Coronary artery (tissue), 2 donors: Measurements from ENCODE around the gene SLC25A12.

Experiments
- DNase-seq: peaks from one replicate; pipeline ENCODE4 v3.0.0-alpha.2; 2017; ENCODE audit warnings: low spot score
- H3K27ac ChIP-seq, 2 donors: fragments of 200-600 bp; sonication (generic); one replicate each; pipeline ENCODE4 v1.5.1; 2016 to 2019
- H3K4me3 ChIP-seq: fragments of 200-600 bp; sonication (generic); 2 replicates; pipeline ENCODE4 v1.5.1; 2016; ENCODE audit warnings: mild to moderate bottlenecking, moderate library complexity
- TF ChIP-seq, protein P1 (sequence below): fragments of 200-600 bp; sonication (generic); IDR thresholded peaks from one replicate; pipeline ENCODE4 v1.5.1; 2019; ENCODE audit warnings: antibody characterized with exemption

SLC25A12 gene

GRCh38 chr2:171874517-171874916 is 19.5 kb downstream of the SLC25A12 start:
- Histone ChIP-seq H3K27ac (no peak overlapping the region), H3K4me3 (no peak overlapping the region)
- no peak for DNase-seq
- TF ChIP-seq, protein P1, sequence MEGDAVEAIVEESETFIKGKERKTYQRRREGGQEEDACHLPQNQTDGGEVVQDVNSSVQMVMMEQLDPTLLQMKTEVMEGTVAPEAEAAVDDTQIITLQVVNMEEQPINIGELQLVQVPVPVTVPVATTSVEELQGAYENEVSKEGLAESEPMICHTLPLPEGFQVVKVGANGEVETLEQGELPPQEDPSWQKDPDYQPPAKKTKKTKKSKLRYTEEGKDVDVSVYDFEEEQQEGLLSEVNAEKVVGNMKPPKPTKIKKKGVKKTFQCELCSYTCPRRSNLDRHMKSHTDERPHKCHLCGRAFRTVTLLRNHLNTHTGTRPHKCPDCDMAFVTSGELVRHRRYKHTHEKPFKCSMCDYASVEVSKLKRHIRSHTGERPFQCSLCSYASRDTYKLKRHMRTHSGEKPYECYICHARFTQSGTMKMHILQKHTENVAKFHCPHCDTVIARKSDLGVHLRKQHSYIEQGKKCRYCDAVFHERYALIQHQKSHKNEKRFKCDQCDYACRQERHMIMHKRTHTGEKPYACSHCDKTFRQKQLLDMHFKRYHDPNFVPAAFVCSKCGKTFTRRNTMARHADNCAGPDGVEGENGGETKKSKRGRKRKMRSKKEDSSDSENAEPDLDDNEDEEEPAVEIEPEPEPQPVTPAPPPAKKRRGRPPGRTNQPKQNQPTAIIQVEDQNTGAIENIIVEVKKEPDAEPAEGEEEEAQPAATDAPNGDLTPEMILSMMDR = no peak

- TF ChIP-seq, protein P1 = no peak
- no peak overlapping the region for H3K4me3 ChIP-seq
- no peak overlapping the region for H3K27ac ChIP-seq
- no peak for DNase-seq
Measured at GRCh38 chr2:171864357-171864985, 29.6 kb downstream of the SLC25A12 start.

DNA sequence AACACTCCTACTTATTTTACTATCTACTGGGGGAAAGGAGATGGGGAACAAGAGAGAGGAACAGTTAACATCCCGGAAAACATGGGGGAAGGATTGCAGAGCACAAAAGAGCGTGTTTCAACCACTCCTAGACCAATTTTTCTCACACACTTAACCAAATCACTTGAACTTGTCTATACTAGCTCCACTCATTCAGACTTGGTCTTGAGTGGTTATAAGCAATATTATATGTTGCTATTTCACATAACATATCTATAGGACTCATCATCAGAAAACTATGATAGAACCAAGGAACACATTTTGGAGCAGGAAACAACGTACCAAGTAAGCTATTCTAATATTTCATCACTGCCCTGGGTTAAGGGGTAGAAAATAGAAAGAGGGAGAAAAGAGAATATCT is 31.5 kb downstream of the SLC25A12 start:
- TF ChIP-seq, protein P1 = no peak
- no peak overlapping the region for H3K27ac ChIP-seq
- DNase-seq = no peak
- H3K4me3 ChIP-seq = no peak overlapping the region

- Histone ChIP-seq H3K27ac (no peak overlapping the region), H3K4me3 (peak overlapping the region; percentile 16)
- no peak for DNase-seq
- TF ChIP-seq, protein P1 = no peak
Measured at GRCh38 chr2:171858397-171858958, 35.6 kb downstream of the SLC25A12 start.

DNA sequence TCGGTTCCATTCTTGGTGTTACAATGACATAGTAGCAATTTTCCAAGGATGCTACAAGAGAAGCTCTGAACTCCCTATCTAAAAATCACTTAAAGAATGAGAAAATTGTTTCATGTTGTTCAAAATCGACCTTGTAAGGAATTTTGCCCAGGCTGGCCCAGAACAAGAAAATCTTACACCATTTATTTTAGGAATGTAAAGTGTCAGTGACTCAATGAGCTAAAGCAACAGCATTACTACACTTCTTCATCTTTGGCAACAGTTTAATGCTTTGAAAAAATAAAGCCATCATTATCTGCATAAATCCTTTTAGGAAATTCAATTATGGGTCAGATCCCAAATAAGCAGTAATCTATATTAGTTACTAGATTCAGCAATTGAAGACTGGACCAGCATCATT is 38.6 kb downstream of the SLC25A12 start:
- Histone ChIP-seq H3K27ac (no peak overlapping the region), H3K4me3 (no peak overlapping the region)
- TF ChIP-seq, protein P1 = no peak
- DNase-seq = no peak

- H3K27ac ChIP-seq = no peak overlapping the region
- no peak for DNase-seq
- no peak overlapping the region for H3K4me3 ChIP-seq
- TF ChIP-seq, protein P1 = no peak
Measured at GRCh38 chr2:171852366-171852888, 41.6 kb downstream of the SLC25A12 start.

GRCh38 chr2:171847627-171848026 is 46.4 kb downstream of the SLC25A12 start:
- Histone ChIP-seq H3K27ac (no peak overlapping the region), H3K4me3 (no peak overlapping the region)
- DNase-seq = no peak
- TF ChIP-seq, protein P1 = no peak
